Neutrophil (primary cell): ENCODE results near the gene GALNT12.

Experiments
- H3K27ac ChIP-seq: fragments of 200-600 bp; sonication (generic); 2 replicates; pipeline ENCODE4 v1.5.1; 2016; ENCODE audit warnings: mild to moderate bottlenecking, moderate library complexity
- H3K27me3 ChIP-seq: fragments of 200-600 bp; sonication (generic); 2 replicates; pipeline ENCODE4 v1.6.0; 2016; ENCODE audit warnings: mild to moderate bottlenecking
- H3K36me3 ChIP-seq: fragments of 200-600 bp; sonication (generic); 2 replicates; pipeline ENCODE4 v1.5.1; 2017
- H3K4me1 ChIP-seq, 2 experiments: fragments of 200-600 bp in 1 of 2; sonication (generic) in 1 of 2; 1 replicate in 1 of 2; 2 replicates in 1 of 2; pipeline versions ENCODE4 v1.5.1 to v1.6.1; 2013 to 2016; ENCODE audit warnings: low read depth in 1 of 2, low read length in 1 of 2, mild to moderate bottlenecking in 1 of 2, moderate library complexity in 1 of 2; ENCODE audit not compliant: control insufficient read depth in 1 of 2, insufficient read depth in 1 of 2
- H3K4me3 ChIP-seq, 2 experiments: fragments of 200-600 bp in 1 of 2; sonication (generic) in 1 of 2; 1 replicate in 1 of 2; 2 replicates in 1 of 2; pipeline ENCODE4 v1.5.1; 2013 to 2016; ENCODE audit warnings: low read depth in 1 of 2, low read length in 1 of 2, mild to moderate bottlenecking in 1 of 2, moderate library complexity in 1 of 2
- H3K9me3 ChIP-seq: fragments of 200-600 bp; sonication (generic); 2 replicates; pipeline ENCODE4 v1.5.1; 2016
- CTCF ChIP-seq: fragments of 200-600 bp; sonication (generic); IDR thresholded peaks from 2 replicates; pipeline ENCODE4 v1.5.1; 2016; ENCODE audit warnings: antibody characterized with exemption

GALNT12 gene

GRCh38 chr9:98778251-98778650, 29.2 kb upstream of the GALNT12 start:
- Histone ChIP-seq H3K27ac (no peak overlapping the region), H3K4me3 (no peak overlapping the region), H3K36me3 (no peaks in the 10 kb centered on the region), H3K27me3 (peaks cover 25% of the 10 kb centered on the region), H3K9me3 (no peaks in the 10 kb centered on the region), H3K4me1 (peaks cover 10 to 12% of the 10 kb centered on the region in 2 experiments)
- no peak for TF ChIP-seq CTCF

GRCh38 chr9:98778711-98779530, 28.5 kb upstream of the GALNT12 start:
- peaks cover 10 to 12% of the 10 kb centered on the region in 2 experiments for H3K4me1 ChIP-seq
- peaks cover 23% of the 10 kb centered on the region for H3K27me3 ChIP-seq
- H3K4me3 ChIP-seq: no peak overlapping the region
- TF ChIP-seq CTCF: no peak
- H3K9me3 ChIP-seq: no peaks in the 10 kb centered on the region
- no peak overlapping the region for H3K27ac ChIP-seq
- H3K36me3 ChIP-seq: no peaks in the 10 kb centered on the region

DNA sequence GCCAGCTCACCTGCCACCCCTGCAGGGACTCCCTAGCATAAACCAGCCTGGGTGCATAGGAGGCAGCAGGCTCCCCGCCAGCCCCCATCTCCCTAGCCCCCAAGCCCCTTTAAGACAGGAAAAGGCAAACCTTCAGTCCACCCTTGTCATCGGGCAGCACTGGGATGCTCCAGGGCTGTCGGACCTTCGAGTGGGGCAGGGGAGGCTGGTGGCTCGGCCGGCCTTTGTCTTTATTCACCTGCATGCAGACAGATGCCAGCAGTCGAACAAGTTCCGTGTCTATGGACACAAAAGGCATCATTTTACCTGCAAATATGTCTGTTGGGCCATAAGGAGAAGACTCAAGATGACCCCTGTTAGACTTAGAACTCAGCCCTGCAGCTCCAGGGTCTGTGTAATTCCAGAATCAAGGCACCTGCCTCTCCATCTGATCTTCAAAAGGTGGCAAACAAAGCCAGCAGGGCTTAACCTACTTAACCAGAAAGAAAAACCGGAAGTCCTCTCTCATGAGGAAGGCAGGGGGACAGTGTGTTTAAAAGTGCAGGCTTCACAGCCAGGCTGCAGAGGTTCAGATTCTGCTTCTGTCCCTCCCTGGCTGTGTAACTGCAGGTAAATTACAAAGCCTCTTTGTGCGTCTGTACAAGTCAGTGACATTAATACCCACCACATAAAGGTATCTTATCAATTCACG, 27.3 kb upstream of the GALNT12 start:
- H3K27ac ChIP-seq: no peak overlapping the region
- peaks cover 17% of the 10 kb centered on the region for H3K27me3 ChIP-seq
- no peaks in the 10 kb centered on the region for H3K9me3 ChIP-seq
- H3K4me1 ChIP-seq: peaks cover 10 to 12% of the 10 kb centered on the region in 2 experiments
- no peak overlapping the region for H3K4me3 ChIP-seq
- H3K36me3 ChIP-seq: no peaks in the 10 kb centered on the region
- no peak for TF ChIP-seq CTCF

- H3K9me3 ChIP-seq: no peaks in the 10 kb centered on the region
- TF ChIP-seq CTCF: no peak
- H3K4me3 ChIP-seq: no peak overlapping the region
- no peak overlapping the region for H3K27ac ChIP-seq
- peaks cover 10 to 12% of the 10 kb centered on the region in 2 experiments for H3K4me1 ChIP-seq
- H3K36me3 ChIP-seq: no peaks in the 10 kb centered on the region
- H3K27me3 ChIP-seq: peaks cover 22% of the 10 kb centered on the region
Observed at GRCh38 chr9:98781588-98782383, 25.7 kb upstream of the GALNT12 start.

DNA sequence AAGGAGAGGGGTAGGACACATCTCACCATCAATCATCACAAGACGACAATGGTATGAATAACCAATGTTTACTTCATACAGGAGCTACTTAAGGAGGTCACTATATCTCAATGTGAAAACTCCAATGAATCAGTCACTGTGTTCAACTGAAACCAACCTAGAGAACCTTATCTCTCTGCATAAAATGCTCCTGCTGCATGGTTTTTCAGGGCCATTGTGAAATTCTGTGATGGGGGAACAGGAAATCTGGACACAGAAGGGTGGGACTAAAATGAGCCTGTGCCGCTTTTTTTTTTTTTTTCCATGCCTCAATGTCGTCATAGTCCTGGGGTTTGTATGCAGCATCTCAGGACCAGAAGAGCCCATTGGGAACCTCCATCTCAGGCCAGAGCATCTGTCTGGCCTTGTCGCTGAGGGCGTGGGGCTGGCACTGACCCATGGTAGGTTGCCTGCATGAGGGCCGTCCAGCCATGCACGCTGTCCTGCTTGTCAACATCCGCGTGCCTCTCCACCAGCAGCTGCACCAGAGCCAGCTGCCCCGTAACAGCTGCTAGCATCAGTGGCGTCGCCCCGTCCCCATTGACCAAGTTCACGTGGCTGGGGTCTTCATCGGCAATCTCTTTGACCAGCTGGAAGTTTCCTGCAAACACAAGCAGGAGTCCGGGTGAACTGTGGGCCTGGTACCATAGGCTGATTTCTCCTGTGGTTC, 23.8 kb upstream of the GALNT12 start:
- TF ChIP-seq CTCF: no peak
- H3K9me3 ChIP-seq: no peaks in the 10 kb centered on the region
- no peaks in the 10 kb centered on the region for H3K36me3 ChIP-seq
- no peak overlapping the region for H3K4me3 ChIP-seq
- H3K27ac ChIP-seq: no peak overlapping the region
- peaks cover 22% of the 10 kb centered on the region for H3K27me3 ChIP-seq
- peaks cover 10 to 12% of the 10 kb centered on the region in 2 experiments for H3K4me1 ChIP-seq
